Panc1 (cell line): ENCODE measurements around the gene LRMDA. TPM values are rescaled to one million over a fixed set of nuclear protein-coding genes. Genes with fewer than 3 reads are reported as not detected.

Experiments used
- ATAC-seq: fragments of 200-7000 bp; cut with Tn5 transposase; 2 replicates; pipeline ENCODE4 v1.9.1; 2020; ENCODE audit warnings: mild to moderate bottlenecking, moderate library complexity
- BruUV-seq: library from RNA; stranded (reverse); fragments of 400-500 nt; replicated peaks from 2 replicates; lab custom pipeline; 2021; lab: Mats Ljungman, UMichigan
- CTCF ChIA-PET: fragments of 300-600 bp; sonication (Branson Sonifier 250); formaldehyde crosslinking; loops from one replicate; lab custom pipeline; 2022; ENCODE audit warnings: antibody characterized with exemption; lab: Charles Lee
- POLR2A ChIA-PET: fragments of 300-600 bp; sonication (Branson Sonifier 250); formaldehyde crosslinking; loops from one replicate; lab custom pipeline; 2022; ENCODE audit warnings: antibody characterized with exemption; lab: Charles Lee
- DNase-seq: peaks from one replicate; pipeline ENCODE4 v3.0.0-alpha.2; 2010; ENCODE audit warnings: low read depth, low spot score
- H3K27ac ChIP-seq: 2 replicates; pipeline ENCODE4 v1.5.1; 2011; ENCODE audit warnings: mild to moderate bottlenecking, low read length, inconsistent platforms
- H3K27me3 ChIP-seq: fragments of 200-500 bp; sonication (Bioruptor generic); 2 replicates; pipeline ENCODE4 v1.6.0; 2014; ENCODE audit warnings: low read length, inconsistent platforms; ENCODE audit not compliant: control insufficient read depth, insufficient read depth
- H3K36me3 ChIP-seq: fragments of 200-500 bp; sonication (Bioruptor generic); 2 replicates; pipeline ENCODE4 v1.5.1; 2014; ENCODE audit warnings: inconsistent platforms, mild to moderate bottlenecking, low read length, moderate library complexity; ENCODE audit not compliant: control insufficient read depth, insufficient read depth
- H3K4me1 ChIP-seq: 2 replicates; pipeline ENCODE4 v1.5.1; 2011; ENCODE audit warnings: inconsistent platforms, mild to moderate bottlenecking, low read length, moderate library complexity; ENCODE audit not compliant: control insufficient read depth, insufficient read depth
- H3K4me3 ChIP-seq, 2 experiments: 2 replicates each; pipeline ENCODE4 v1.5.1; 2011 to 2012; ENCODE audit warnings: low read depth in 2 of 2, low read length in 2 of 2, mild to moderate bottlenecking in 2 of 2, inconsistent platforms in 1 of 2, moderate library complexity in 1 of 2
- H3K9me3 ChIP-seq: fragments of 200-500 bp; sonication (Bioruptor generic); 2 replicates; pipeline ENCODE4 v1.5.1; 2014; ENCODE audit warnings: low read depth, mild to moderate bottlenecking, inconsistent platforms, low read length, moderate library complexity; ENCODE audit not compliant: control insufficient read depth, insufficient read depth
- CTCF ChIP-seq: fragments of 450-650 bp; IDR thresholded peaks from 2 replicates; pipeline ENCODE4 v1.5.1; 2017; ENCODE audit warnings: mild to moderate bottlenecking
- POLR2AphosphoS5 ChIP-seq: IDR thresholded peaks from 2 replicates; pipeline ENCODE4 v1.6.1; 2012; ENCODE audit warnings: mild to moderate bottlenecking, low read depth, low read length, moderate library complexity
- REST ChIP-seq, 2 experiments: IDR thresholded peaks; 2 replicates each; pipeline ENCODE4 v1.6.1; 2011 to 2012; ENCODE audit warnings: low read depth in 2 of 2, control low read depth in 1 of 2, low read length in 1 of 2, mild to moderate bottlenecking in 1 of 2, moderate library complexity in 1 of 2; ENCODE audit not compliant: insufficient read depth in 1 of 2
- SIN3A ChIP-seq: IDR thresholded peaks from 2 replicates; pipeline ENCODE4 v1.6.1; 2012; ENCODE audit warnings: low read depth, mild to moderate bottlenecking, low read length, moderate library complexity, borderline replicate concordance; ENCODE audit not compliant: insufficient read depth
- TCF7L2 ChIP-seq: IDR thresholded peaks from 2 replicates; pipeline ENCODE4 v1.6.1; 2011; ENCODE audit warnings: mild to moderate bottlenecking, low read depth, low read length, inconsistent platforms
- in situ Hi-C: cut with HindIII; loops from 2 replicates; pipeline ENCODE4 v1.10.0; 2016; ENCODE audit warnings: low sequenced_read_pairs, low pct_unique_long_range_greater_than_20kb
- intact Hi-C: fragments of 100-400 bp; cut with micrococcal nuclease; formaldehyde crosslinking; loops from one replicate; pipeline ENCODE4 v1.10.0; 2022; ENCODE audit not compliant: unreplicated experiment
- total RNA-seq: library from RNA; stranded (reverse); gene quantifications from one replicate; pipeline ENCODE4 v1.2.1, GENCODE V29; 2021; ENCODE audit not compliant: unreplicated experiment

LRMDA gene
- total RNA-seq, 1 experiment from 2014 or later = 1.2 TPM

- CTCF ChIA-PET = no interaction called here
- TF ChIP-seq REST (IDR thresholded peaks at IDR 0.05; ENCODE audit: insufficient read depth in 1 of 2, low read depth in 2 of 2, low read length in 1 of 2) (no peak), POLR2AphosphoS5 (no peak), TCF7L2 (no peak), CTCF (no peak), SIN3A (no peak)
- in situ Hi-C loops = no loop called here
Measured at GRCh38 chr10:75740541-75740940, 309.1 kb downstream of the LRMDA start.

GRCh38 chr10:75742355-75742754, 310.9 kb downstream of the LRMDA start:
- Histone ChIP-seq H3K36me3 (no peaks in the 10 kb centered on the region), H3K9me3 (no peaks in the 10 kb centered on the region), H3K4me1 (no peaks in the 10 kb centered on the region), H3K27me3 (peaks cover 5% of the 10 kb centered on the region; the same call in 1 of the 2 replicates), H3K27ac (no peak overlapping the region), H3K4me3 (no peak overlapping the region)
- DNase-seq (no peak), ATAC-seq (no peak)
- TF ChIP-seq POLR2AphosphoS5 = no peak
- no peak for TF ChIP-seq TCF7L2
- no peak for TF ChIP-seq REST (IDR thresholded peaks at IDR 0.05; ENCODE audit: insufficient read depth in 1 of 2, low read depth in 2 of 2, low read length in 1 of 2)
- TF ChIP-seq SIN3A = no peak
- no peak for TF ChIP-seq CTCF
- CTCF ChIA-PET = no interaction called here
- in situ Hi-C loops (no loop called here), intact Hi-C loops (no loop called here)
- BruUV-seq = no TSS peak
- POLR2A ChIA-PET = no interaction called here

More at GRCh38 chr10:75740541-75740940, 309.1 kb downstream of the LRMDA start:
- H3K36me3 ChIP-seq = no peaks in the 10 kb centered on the region
- intact Hi-C loops = no loop called here
- DNase-seq = no peak
- no peak for ATAC-seq
- no peak overlapping the region for H3K27ac ChIP-seq
- no peaks in the 10 kb centered on the region for H3K9me3 ChIP-seq
- H3K4me3 ChIP-seq = no peak overlapping the region
- no TSS peak for BruUV-seq
- POLR2A ChIA-PET = no interaction called here
- no peaks in the 10 kb centered on the region for H3K4me1 ChIP-seq
- H3K27me3 ChIP-seq = no peaks in the 10 kb centered on the region; the same call in 1 of the 2 replicates
